ENCODE results near the gene LEMD1. TPM values are rescaled to one million over a fixed set of nuclear protein-coding genes. Genes with fewer than 3 reads are reported as not detected.

Gene LEMD1
- total RNA-seq, 1 experiment from 2014 or later: 7.1 TPM

DNA sequence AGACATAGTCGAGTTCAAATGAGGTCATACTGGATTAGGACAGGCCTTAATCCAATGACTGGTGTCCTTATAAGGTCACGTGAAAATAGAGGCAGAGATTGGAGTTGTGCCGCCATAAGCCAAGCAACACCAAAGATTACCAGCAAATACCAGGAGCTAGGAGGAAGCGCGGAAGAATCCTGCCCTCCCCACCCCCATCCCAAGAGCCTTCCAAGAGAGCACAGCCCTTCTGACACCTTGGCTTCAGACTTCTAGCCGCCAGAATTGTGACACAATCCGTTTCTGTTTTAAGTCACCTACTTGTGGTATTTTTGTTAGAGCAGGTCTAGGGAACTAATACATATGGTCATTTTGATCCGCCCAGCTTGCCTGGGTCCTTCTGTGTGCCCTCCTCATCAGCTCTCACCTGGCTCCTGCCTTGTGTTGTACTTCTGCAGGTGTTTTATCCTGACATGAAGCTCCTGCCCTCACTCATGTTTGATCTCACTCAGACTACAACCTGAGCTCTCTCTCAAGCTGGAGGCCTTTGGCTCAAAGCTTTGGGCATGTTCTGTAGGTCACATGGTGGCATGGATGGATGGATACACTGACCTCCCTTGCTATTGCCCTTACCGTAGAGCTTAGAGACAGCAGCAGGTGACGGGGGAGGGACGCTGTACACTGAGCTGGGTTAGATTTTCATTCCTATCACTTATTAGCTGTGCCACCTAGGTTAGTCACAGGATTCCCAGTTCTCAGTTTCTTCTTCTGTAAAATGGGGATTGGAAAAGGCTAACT is 89.7 kb downstream of the LEMD1 start:
- no peak for DNase-seq (ENCODE audit: low spot score)

Small RNA genes within 50 kb of the gene (small RNA-seq; reads per million reads assigned to genes)
- gene MIR135B (0.29 reads per million), gene SNRPGP10 (not detected)

Other genes starting within 250 kb of the LEMD1 start
- 1.2 and 1.7 TPM in 2 replicates for gene DSTYK, start 210.4 kb downstream of the LEMD1 start, total RNA-seq (2014; rRNA removed; shearing (Covaris generic))
- gene TMCC2, start 194.1 kb downstream of the LEMD1 start, total RNA-seq (2014; rRNA removed; shearing (Covaris generic)): 0.08 and 0.21 TPM in 2 replicates
- 2.4 and 3.9 TPM in 2 replicates for gene NUAK2, start 100.3 kb downstream of the LEMD1 start, total RNA-seq (2014; rRNA removed; shearing (Covaris generic))
- gene KLHDC8A, start 65.1 kb downstream of the LEMD1 start, total RNA-seq (2014; rRNA removed; shearing (Covaris generic)): not detected in 2 replicates
- gene BLACAT1, start 34.0 kb upstream of the LEMD1 start, total RNA-seq (2014; rRNA removed; shearing (Covaris generic)): 1.8 and 1.9 TPM in 2 replicates
- 22.2 and 27.6 TPM in 2 replicates for gene CDK18, start 82.6 kb upstream of the LEMD1 start, total RNA-seq (2014; rRNA removed; shearing (Covaris generic))
- gene ELK4, start 210.0 kb upstream of the LEMD1 start, total RNA-seq (2014; rRNA removed; shearing (Covaris generic)): 6.5 and 7.6 TPM in 2 replicates